Activated CD4-positive, alpha-beta T cell treated with anti-CD3 and anti-CD28 coated beads for 36 hours (primary cell): Measurements from ENCODE around the gene ROS1. TPM values are rescaled to one million over a fixed set of nuclear protein-coding genes. Genes with fewer than 3 reads are reported as not detected.
"Not testable (repeated sequence)": the region's sequence is repeated elsewhere in the genome, so short reads cannot be mapped to it uniquely, and the experiment has no call there.

Experiments
- ATAC-seq: fragments of 200-7000 bp; cut with Tn5 transposase; one replicate; pipeline ENCODE4 v1.10.0; 2021; ENCODE audit warnings: mild to moderate bottlenecking, moderate library complexity
- CTCF ChIA-PET: fragments of 350-600 bp; sonication (Branson Sonifier 250); formaldehyde crosslinking; loops from one replicate; lab custom pipeline; 2021; ENCODE audit warnings: antibody characterized with exemption; lab: Charles Lee
- POLR2A ChIA-PET: fragments of 350-600 bp; sonication (Branson Sonifier 250); formaldehyde crosslinking; loops from one replicate; lab custom pipeline; 2021; ENCODE audit warnings: antibody characterized with exemption, inconsistent platforms; lab: Charles Lee
- DNase-seq: peaks from one replicate; pipeline ENCODE4 v3.0.0-alpha.2; 2020
- H3K27ac Mint-ChIP-seq: one replicate; pipeline ENCODE4 v1.8.0; 2021; ENCODE audit warnings: mixed read lengths
- H3K27me3 Mint-ChIP-seq: one replicate; pipeline ENCODE4 v1.8.0; 2021; ENCODE audit warnings: mixed read lengths
- H3K36me3 Mint-ChIP-seq: one replicate; pipeline ENCODE4 v1.8.0; 2021; ENCODE audit warnings: low read depth, mixed read lengths
- H3K4me1 Mint-ChIP-seq: one replicate; pipeline ENCODE4 v1.8.0; 2021; ENCODE audit warnings: mixed read lengths
- H3K4me3 Mint-ChIP-seq: one replicate; pipeline ENCODE4 v1.8.0; 2021; ENCODE audit warnings: mild to moderate bottlenecking, moderate library complexity, mixed read lengths
- H3K9me3 Mint-ChIP-seq: one replicate; pipeline ENCODE4 v1.8.0; 2021; ENCODE audit warnings: low read depth, mixed read lengths
- intact Hi-C, 2 experiments: fragments of 100-400 bp; cut with DNase I in 1 of 2; cut with micrococcal nuclease in 1 of 2; formaldehyde crosslinking; loops; one replicate each; pipeline versions ENCODE4 v1.14.2 to v1.15.1; 2022 to 2024; cut with DNase I, micrococcal nuclease
- total RNA-seq, 2 experiments: library from RNA; stranded (reverse); gene quantifications; one replicate each; pipeline ENCODE4 v1.2.3, GENCODE V29; 2021

ROS1 gene
- not detected for total RNA-seq

DNA sequence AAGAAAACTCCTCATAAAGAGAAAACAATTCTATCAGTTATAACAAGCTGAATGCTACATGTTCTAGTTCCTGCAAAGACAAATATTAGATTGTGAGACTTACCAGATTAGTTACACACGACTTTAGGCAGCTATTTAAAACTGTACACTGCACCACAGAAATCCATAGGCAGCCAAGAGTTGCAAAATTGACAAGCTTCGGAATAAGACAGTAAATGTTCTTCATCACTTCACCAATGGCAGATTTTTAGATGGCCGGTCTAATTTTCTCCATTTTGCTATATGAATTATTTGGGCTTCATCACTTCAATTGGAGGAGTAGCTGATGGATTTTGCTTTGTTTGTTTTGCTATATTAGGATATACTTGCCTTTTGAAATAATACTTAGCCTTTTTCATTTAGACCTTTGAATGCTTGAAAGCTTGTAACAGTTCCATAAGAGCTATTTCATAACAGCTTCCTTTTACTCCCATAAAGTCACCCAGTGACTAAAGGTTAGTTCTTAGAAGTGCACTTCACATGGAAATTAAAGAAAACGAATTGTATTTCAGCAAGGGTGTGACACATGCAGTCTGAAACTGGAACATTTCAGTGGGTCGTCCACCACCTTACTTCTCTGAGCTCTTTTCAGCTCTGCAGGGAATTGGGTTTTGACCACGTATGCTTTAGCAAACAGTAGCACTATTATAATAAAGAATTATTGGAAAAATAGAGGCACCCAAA lies at the start of gene ROS1:
ROS1 (minus strand) TSS at position 512 of the 723 bp plus-strand sequence; CDS start at position 226, 286 bp downstream.
- Mint-ChIP-seq H3K27ac (no peak within 1 kb of the TSS), H3K4me1 (no peaks in the 10 kb centered on the region), H3K27me3 (peaks cover 17% of the 10 kb centered on the region), H3K9me3 (no peaks in the 10 kb centered on the region), H3K4me3 (no peak within 1 kb of the TSS), H3K36me3 (no peaks in the 10 kb centered on the region)
- ATAC-seq (no peak), DNase-seq (no peak)
- POLR2A ChIA-PET, result no interaction called here
- CTCF ChIA-PET, result interaction anchor here (1.1 to 1.2 kb wide), 2 partner anchors 11 to 13 kb away, joined by 3 to 4 read pairs; no protein-coding TSS in a partner anchor
- intact Hi-C loops, result no loop called here

DNA sequence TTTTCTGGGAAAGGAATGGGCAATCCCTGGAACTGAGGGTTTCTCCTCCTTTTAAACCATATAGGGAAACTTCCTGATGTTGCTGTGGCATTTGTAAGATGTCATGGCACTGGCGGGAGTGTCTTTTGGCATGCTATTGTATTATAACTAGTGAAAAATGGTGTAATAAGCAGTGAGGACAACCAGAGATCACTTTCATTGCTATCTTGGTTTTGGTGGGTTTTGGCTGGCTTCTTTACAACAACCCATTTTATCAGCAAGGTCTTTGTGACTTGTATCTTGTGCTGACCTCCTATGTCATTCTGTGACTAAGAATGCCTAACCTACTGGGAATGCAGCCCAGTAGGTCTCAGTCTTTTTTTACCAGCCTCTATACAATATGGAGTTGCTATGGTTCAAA lies 47.7 kb upstream of the ROS1 start:
- Mint-ChIP-seq H3K4me3 (no peak overlapping the region), H3K36me3 (no peaks in the 10 kb centered on the region), H3K27ac (no peak overlapping the region), H3K9me3 (no peaks in the 10 kb centered on the region), H3K4me1 (peaks cover 2% of the 10 kb centered on the region), H3K27me3 (peaks cover 23% of the 10 kb centered on the region)
- POLR2A ChIA-PET, result no interaction called here
- DNase-seq, result no peak
- CTCF ChIA-PET, result no interaction called here
- intact Hi-C loops, result no loop called here
- no peak for ATAC-seq

DNA sequence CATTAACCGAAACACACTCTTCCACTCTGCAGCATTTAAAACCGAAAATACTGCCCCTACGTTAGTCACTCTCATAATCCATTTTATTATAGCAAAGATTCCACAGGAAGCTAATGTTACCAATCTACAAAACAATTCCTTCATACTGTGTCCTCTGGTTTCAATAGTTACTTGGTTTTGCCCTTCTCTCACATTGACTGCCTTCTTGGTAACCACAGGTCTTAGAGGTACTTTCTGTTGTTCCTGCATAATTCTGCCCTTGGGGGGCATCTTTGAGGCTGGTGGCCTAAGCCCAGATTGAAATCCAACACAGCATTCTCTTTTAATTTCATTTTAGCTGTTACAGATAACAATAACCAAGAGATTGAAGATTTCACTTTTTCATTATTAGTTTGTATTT lies 46.9 kb upstream of the ROS1 start:
- Mint-ChIP-seq H3K4me1 (peaks cover 2% of the 10 kb centered on the region), H3K27ac (no peak overlapping the region), H3K36me3 (no peaks in the 10 kb centered on the region), H3K27me3 (peaks cover 23% of the 10 kb centered on the region), H3K4me3 (no peak overlapping the region), H3K9me3 (no peaks in the 10 kb centered on the region)
- POLR2A ChIA-PET, result no interaction called here
- CTCF ChIA-PET, result no interaction called here
- ATAC-seq, result no peak
- intact Hi-C loops, result no loop called here
- no peak for DNase-seq

DNA sequence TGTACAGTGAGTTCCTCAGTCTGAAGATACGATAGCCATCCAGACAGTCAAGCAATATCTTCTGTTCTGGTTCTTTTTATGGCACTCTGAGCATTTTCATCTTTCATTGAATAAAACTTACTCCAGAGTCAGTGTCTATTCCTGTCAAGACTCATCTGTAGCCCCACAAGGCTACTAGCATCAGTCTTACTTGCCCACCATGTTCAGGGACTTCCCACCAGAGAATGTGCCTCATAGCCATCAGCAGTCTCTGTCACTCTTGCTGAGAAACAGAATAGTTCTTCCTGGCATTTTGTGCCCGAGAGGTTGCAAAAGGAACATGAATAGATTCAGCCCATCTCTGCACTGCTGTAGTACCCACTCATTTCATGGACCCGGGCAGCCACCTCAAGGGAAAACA lies 44.0 kb upstream of the ROS1 start:
- intact Hi-C loops, result no loop called here
- no peak overlapping the region for H3K27ac Mint-ChIP-seq
- H3K36me3 Mint-ChIP-seq, result no peaks in the 10 kb centered on the region
- ATAC-seq (no peak), DNase-seq (no peak)
- H3K27me3 Mint-ChIP-seq, result peaks cover 34% of the 10 kb centered on the region
- CTCF ChIA-PET, result interaction anchor here (2.4 kb wide), 1 partner anchor 20 kb away, joined by 6 read pairs; no protein-coding TSS in a partner anchor
- peaks cover 7% of the 10 kb centered on the region for H3K4me1 Mint-ChIP-seq
- POLR2A ChIA-PET, result no interaction called here
- H3K4me3 Mint-ChIP-seq, result no peak overlapping the region
- no peaks in the 10 kb centered on the region for H3K9me3 Mint-ChIP-seq

DNA sequence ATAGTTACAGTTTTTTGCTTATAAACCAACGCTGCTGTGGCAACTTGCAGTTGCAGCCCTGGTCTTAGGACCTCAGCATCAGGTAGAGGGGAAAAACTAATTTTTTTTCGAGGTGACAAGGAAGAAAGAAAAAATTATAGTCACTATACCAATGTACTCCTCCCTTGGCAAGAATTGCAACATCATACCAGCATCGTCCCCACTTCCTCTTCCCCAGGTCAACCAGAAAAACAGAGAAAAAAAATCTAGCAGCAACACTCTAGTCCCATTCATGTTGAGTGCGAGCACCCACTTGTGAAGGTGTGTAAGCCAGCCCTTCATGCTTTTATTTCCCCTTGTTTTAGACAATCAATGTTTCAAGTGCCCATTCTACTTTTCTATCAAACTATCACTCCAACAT lies 43.6 kb upstream of the ROS1 start:
- Mint-ChIP-seq H3K4me1 (peaks cover 11% of the 10 kb centered on the region), H3K36me3 (no peaks in the 10 kb centered on the region), H3K9me3 (no peaks in the 10 kb centered on the region), H3K27ac (no peak overlapping the region), H3K4me3 (no peak overlapping the region), H3K27me3 (peaks cover 34% of the 10 kb centered on the region)
- ChIA-PET CTCF (interaction anchor here (0.6 kb wide), 1 partner anchor 119 kb away, joined by 3 read pairs; no protein-coding TSS in a partner anchor), POLR2A (interaction anchor here (0.8 kb wide), 1 partner anchor 134 kb away, joined by 3 read pairs; no protein-coding TSS in a partner anchor)
- no peak for ATAC-seq
- no peak for DNase-seq
- intact Hi-C loops, result no loop called here

DNA sequence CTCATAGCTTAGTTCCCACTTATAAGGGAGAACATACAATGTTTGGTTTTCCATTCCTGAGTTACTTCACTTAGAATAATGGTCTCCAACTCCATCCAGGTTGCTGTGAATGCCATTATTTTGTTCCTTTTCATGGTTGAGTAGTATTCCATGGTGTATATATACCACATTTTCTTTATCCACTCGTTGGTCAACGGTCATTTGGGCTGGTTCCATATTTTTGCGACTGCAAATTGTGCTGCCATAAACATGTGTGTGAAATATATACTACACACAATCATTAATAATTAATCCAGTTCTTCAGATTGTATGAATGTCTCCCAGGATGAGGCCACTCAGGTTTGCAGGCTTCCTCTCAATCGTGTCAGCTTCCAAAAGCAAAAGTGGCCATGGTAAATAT lies 42.8 kb upstream of the ROS1 start:
- intact Hi-C loops, DNase-seq, H3K4me3 Mint-ChIP-seq, H3K36me3 Mint-ChIP-seq, H3K9me3 Mint-ChIP-seq, ATAC-seq, H3K27ac Mint-ChIP-seq: not testable (repeated sequence)
- ChIA-PET CTCF (interaction anchor here (0.6 kb wide), 1 partner anchor 120 kb away, joined by 3 read pairs; no protein-coding TSS in a partner anchor), POLR2A (interaction anchor here (0.8 kb wide), 1 partner anchor 135 kb away, joined by 3 read pairs; no protein-coding TSS in a partner anchor)
- H3K4me1 Mint-ChIP-seq, result peaks cover 19% of the 10 kb centered on the region
- peaks cover 28% of the 10 kb centered on the region for H3K27me3 Mint-ChIP-seq

DNA sequence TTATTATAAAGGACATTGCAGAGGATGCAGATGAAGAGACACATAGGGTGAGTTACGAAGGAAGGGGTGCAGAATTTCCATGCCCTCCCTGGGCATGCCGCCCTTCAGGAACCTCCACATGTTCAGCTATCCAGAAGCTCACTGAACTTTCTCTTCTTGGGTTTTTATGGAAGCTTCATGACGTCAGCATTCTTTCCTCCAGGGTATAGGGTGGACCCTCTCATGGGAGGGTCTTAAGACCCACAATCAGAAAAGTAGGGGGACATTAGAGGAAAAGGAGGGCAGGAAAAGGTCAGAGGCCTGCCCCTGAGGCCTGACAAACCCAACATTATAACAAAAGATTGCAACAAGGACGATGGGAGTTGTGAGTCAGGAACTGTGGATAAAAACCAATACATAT lies 42.1 kb upstream of the ROS1 start:
- intact Hi-C loops, result no loop called here
- Mint-ChIP-seq H3K27me3 (peaks cover 27% of the 10 kb centered on the region), H3K36me3 (no peaks in the 10 kb centered on the region), H3K4me1 (peaks cover 21% of the 10 kb centered on the region), H3K27ac (no peak overlapping the region), H3K9me3 (no peaks in the 10 kb centered on the region), H3K4me3 (no peak overlapping the region)
- CTCF ChIA-PET, result interaction anchor here (0.7 to 1.3 kb wide), 2 partner anchors 18 to 469 kb away, joined by 3 to 5 read pairs; no protein-coding TSS in a partner anchor
- ATAC-seq, result no peak
- POLR2A ChIA-PET, result no interaction called here
- no peak for DNase-seq

DNA sequence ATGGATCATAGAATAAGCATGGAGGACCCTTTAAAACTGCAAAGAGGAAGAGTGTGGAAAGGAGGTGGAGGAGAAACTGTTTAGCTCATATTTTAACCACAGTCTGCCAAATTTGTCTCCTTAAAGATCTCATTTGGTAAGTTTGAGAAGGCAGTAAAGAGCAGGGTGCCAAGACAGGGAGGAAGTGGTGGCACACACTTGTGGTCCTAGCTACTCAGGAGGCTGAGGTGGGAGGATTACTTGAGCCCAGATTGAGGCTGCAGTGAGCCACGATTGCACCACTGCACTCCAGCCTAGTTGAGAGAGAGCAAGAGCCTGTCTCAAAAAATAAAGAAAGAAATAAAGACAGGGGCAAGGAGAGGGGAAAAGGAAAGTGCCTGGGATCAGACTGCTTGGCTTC lies 39.9 kb upstream of the ROS1 start:
- no peak overlapping the region for H3K4me3 Mint-ChIP-seq
- no peak overlapping the region for H3K27ac Mint-ChIP-seq
- H3K36me3 Mint-ChIP-seq, result no peaks in the 10 kb centered on the region
- ATAC-seq, result no peak
- peak; percentile 13 for DNase-seq
- POLR2A ChIA-PET, result interaction anchor here (0.6 kb wide), 1 partner anchor 16 kb away, joined by 4 read pairs; no protein-coding TSS in a partner anchor
- intact Hi-C loops, result no loop called here
- peaks cover 21% of the 10 kb centered on the region for H3K4me1 Mint-ChIP-seq
- CTCF ChIA-PET, result interaction anchor here (0.8 to 1.8 kb wide), 4 partner anchors 12 to 82 kb away, joined by 3 to 5 read pairs (median 3); no protein-coding TSS in a partner anchor
- no peaks in the 10 kb centered on the region for H3K9me3 Mint-ChIP-seq
- H3K27me3 Mint-ChIP-seq, result peaks cover 22% of the 10 kb centered on the region

DNA sequence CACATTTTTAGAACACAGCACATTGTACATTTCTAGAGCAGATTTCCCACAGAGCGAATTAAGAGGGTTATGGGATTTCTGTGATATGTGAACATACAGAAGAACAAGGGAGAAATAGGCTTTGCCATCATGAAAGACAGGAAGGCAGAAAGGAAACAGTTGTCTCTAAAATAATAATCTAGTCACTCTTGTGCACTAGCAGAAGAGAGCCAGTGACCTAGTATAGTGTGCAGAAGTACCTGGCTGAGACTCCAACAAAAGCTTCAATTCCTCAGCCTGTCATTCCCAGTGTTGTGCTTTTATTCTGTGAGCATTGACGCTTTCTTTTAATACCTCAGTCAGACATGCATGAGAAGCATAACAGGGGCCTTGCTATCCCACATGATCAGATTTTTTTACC lies 39.0 kb upstream of the ROS1 start:
- intact Hi-C loops, result loop anchor here in 1 of 2 experiments (5.0 kb wide), 1 partner anchor 83 kb away; no protein-coding TSS in a partner anchor
- no peak overlapping the region for H3K27ac Mint-ChIP-seq
- H3K27me3 Mint-ChIP-seq, result peaks cover 22% of the 10 kb centered on the region
- no peak for ATAC-seq
- no peaks in the 10 kb centered on the region for H3K36me3 Mint-ChIP-seq
- CTCF ChIA-PET, result interaction anchor here (1.2 to 1.8 kb wide), 2 partner anchors 13 to 15 kb away, joined by 3 to 5 read pairs; no protein-coding TSS in a partner anchor
- H3K4me1 Mint-ChIP-seq, result peaks cover 21% of the 10 kb centered on the region
- H3K4me3 Mint-ChIP-seq, result no peak overlapping the region
- POLR2A ChIA-PET, result no interaction called here
- DNase-seq, result no peak
- H3K9me3 Mint-ChIP-seq, result no peaks in the 10 kb centered on the region

DNA sequence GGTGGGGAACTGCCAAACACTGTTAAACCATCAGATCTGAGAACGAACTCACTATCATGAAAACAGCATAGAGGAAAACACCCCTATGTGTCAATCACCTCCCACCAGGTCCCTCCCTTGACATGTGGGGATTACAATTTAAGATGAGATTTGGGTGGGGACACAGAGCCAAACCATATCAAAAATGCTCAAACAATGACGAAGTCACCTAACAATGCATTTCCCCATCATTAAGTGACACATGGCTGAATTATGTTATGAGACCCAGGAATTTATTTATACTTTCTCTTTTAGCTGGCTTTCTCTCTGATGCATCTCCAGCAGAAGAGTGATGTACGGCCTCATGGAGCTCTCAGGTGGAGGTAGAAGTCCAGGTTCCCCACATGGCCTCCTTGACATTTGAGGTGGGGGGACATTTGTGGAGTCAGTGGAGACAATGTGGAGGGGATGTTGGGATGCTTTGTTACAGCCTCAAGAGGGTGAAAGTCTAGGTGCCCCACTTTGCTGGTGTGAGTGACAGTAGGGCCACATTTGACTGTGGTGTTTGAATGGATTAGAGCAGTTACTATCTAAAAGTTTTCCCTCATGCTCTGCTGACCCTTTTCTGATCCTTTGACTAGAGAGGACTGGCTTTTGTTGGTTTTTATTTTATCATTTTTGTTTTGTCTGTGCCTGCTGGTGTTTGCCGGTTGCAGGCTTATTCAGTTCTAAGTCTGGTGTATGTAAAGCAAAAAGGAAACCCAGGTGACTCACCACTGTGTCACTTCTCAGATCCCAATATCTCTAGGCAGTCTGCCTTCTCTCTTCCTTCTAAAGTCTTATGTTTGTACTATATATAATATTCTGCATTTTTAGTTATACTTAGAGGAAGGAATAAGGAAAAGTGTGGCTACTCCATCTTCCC lies 38.3 kb upstream of the ROS1 start:
- peak; percentile 98 for ATAC-seq
- intact Hi-C loops, result loop anchor here in 1 of 2 experiments (5.0 kb wide), 1 partner anchor 83 kb away; no protein-coding TSS in a partner anchor

More for the DNA sequence above, 38.3 kb upstream of the ROS1 start:
- peaks cover 19% of the 10 kb centered on the region for H3K4me1 Mint-ChIP-seq
- POLR2A ChIA-PET, result no interaction called here
- H3K36me3 Mint-ChIP-seq, result no peaks in the 10 kb centered on the region
- H3K27me3 Mint-ChIP-seq, result peaks cover 21% of the 10 kb centered on the region
- H3K4me3 Mint-ChIP-seq, result no peak overlapping the region
- DNase-seq, result peak; percentile 40
- no peaks in the 10 kb centered on the region for H3K9me3 Mint-ChIP-seq
- CTCF ChIA-PET, result interaction anchor here (1.2 to 1.8 kb wide), 2 partner anchors 14 kb away, joined by 3 to 5 read pairs; no protein-coding TSS in a partner anchor
- peak overlapping the region; percentile 30 for H3K27ac Mint-ChIP-seq
